Large intestine (tissue), 12 donors: ENCODE data around the gene PDPN. TPM values are rescaled to one million over a fixed set of nuclear protein-coding genes. Genes with fewer than 3 reads are reported as not detected.

Experiments
- DNase-seq, 2 donors: peaks; one replicate each; pipeline versions ENCODE4 v3.0.0 to v3.0.0-alpha.2; 2013
- H3K27ac ChIP-seq: one replicate; pipeline ENCODE4 v1.5.1; 2013; ENCODE audit warnings: low read length
- H3K27me3 ChIP-seq: 2 replicates; pipeline ENCODE4 v1.6.1; 2013; ENCODE audit warnings: low read length; ENCODE audit not compliant: control insufficient read depth, insufficient read depth
- H3K36me3 ChIP-seq: 2 replicates; pipeline ENCODE4 v1.6.1; 2013; ENCODE audit warnings: low read length; ENCODE audit not compliant: control insufficient read depth, insufficient read depth
- H3K4me1 ChIP-seq: one replicate; pipeline ENCODE4 v1.6.1; 2013; ENCODE audit warnings: low read length; ENCODE audit not compliant: control insufficient read depth, insufficient read depth
- H3K4me3 ChIP-seq: one replicate; pipeline ENCODE4 v1.5.1; 2013; ENCODE audit warnings: low read length
- H3K9me3 ChIP-seq: one replicate; pipeline ENCODE4 v1.6.1; 2013; ENCODE audit warnings: mild to moderate bottlenecking, low read depth, low read length, moderate library complexity; ENCODE audit not compliant: control insufficient read depth
- WGBS: methylation state at CpG from one replicate; pipeline ENCODE4 v1.1.5; 2013; ENCODE audit warnings: low lambda C conversion rate; ENCODE audit not compliant: insufficient coverage; 5-methylcytosine and 5-hydroxymethylcytosine counted together
- long read RNA-seq, 11 donors: transcript quantifications; one replicate each; lab custom pipeline, GENCODE V29; 2026
- polyA plus RNA-seq: library from polyadenylated mRNA; unstranded; fragments of 120-200 nt; gene quantifications from one replicate; pipeline ENCODE4 v1.2.1, GENCODE V29; 2013

PDPN gene, protein sequence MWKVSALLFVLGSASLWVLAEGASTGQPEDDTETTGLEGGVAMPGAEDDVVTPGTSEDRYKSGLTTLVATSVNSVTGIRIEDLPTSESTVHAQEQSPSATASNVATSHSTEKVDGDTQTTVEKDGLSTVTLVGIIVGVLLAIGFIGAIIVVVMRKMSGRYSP
- polyA plus RNA-seq, result 11.9 TPM
- long read RNA-seq, donor 1, result 0 reads
- long read RNA-seq, donor 2, partial matches to known transcripts, result 0 of 1 reads
- long read RNA-seq, donor 2, other reads (novel, unspliced or antisense), result 0 of 1 reads
- long read RNA-seq, donor 3, result 0 reads
- long read RNA-seq, donor 4, result 0 reads
- long read RNA-seq, donor 5, partial matches to known transcripts, result 0 of 1 reads
- long read RNA-seq, donor 5, other reads (novel, unspliced or antisense), result 0 of 1 reads
- long read RNA-seq, donor 6, partial matches to known transcripts, result 0 of 2 reads
- long read RNA-seq, donor 6, other reads (novel, unspliced or antisense), result 0 of 2 reads
- long read RNA-seq, donor 7, partial matches to known transcripts, result 0 of 5 reads
- long read RNA-seq, donor 7, other reads (novel, unspliced or antisense), result 0 of 5 reads
- long read RNA-seq, donor 8, partial matches to known transcripts, result 0 of 3 reads
- long read RNA-seq, donor 8, other reads (novel, unspliced or antisense), result 0 of 3 reads
- long read RNA-seq, donor 9, partial matches to known transcripts, result 0 of 5 reads
- long read RNA-seq, donor 9, other reads (novel, unspliced or antisense), result 0 of 5 reads
- long read RNA-seq, donor 10, partial matches to known transcripts, result 0 of 3 reads
- long read RNA-seq, donor 10, other reads (novel, unspliced or antisense), result 0 of 3 reads
- long read RNA-seq, donor 11, partial matches to known transcripts, result 0 of 3 reads
- long read RNA-seq, donor 11, other reads (novel, unspliced or antisense), result 0 of 3 reads

GRCh38 chr1:13583595-13583965 is at the start of gene PDPN:
Gene PDPN, plus strand, starts transcription at chr1:13583832. Its CDS starts 202 bp downstream, at chr1:13584034.
- no peaks in the 10 kb centered on the region for H3K36me3 ChIP-seq
- H3K9me3 ChIP-seq, result peaks cover 6% of the 10 kb centered on the region
- H3K4me1 ChIP-seq, result no peaks in the 10 kb centered on the region
- peak within 1 kb of the TSS; percentile 35 for H3K27ac ChIP-seq
- whole genome bisulfite sequencing, result no CpG with 5 or more reads among the region's 29 CpGs
- peaks cover 65% of the 10 kb centered on the region for H3K27me3 ChIP-seq
- peak; percentile 28 to 36 for DNase-seq
- peak within 1 kb of the TSS; percentile 35 for H3K4me3 ChIP-seq

- no peaks in the 10 kb centered on the region for H3K36me3 ChIP-seq
- H3K27ac ChIP-seq, result no peak overlapping the region
- H3K4me1 ChIP-seq, result no peaks in the 10 kb centered on the region
- H3K9me3 ChIP-seq, result no peaks in the 10 kb centered on the region
- H3K4me3 ChIP-seq, result no peak overlapping the region
- DNase-seq, result no peak
- WGBS, result no CpG with 5 or more reads among the region's 6 CpGs
- H3K27me3 ChIP-seq, result no peaks in the 10 kb centered on the region
Observed at GRCh38 chr1:13535227-13535626, 48.4 kb upstream of the PDPN start.

GRCh38 chr1:13536571-13536970 is 47.1 kb upstream of the PDPN start:
- Histone ChIP-seq H3K9me3 (no peaks in the 10 kb centered on the region), H3K27me3 (no peaks in the 10 kb centered on the region), H3K4me1 (no peaks in the 10 kb centered on the region), H3K36me3 (no peaks in the 10 kb centered on the region), H3K4me3 (no peak overlapping the region), H3K27ac (no peak overlapping the region)
- no peak for DNase-seq
- WGBS, result no CpG with 5 or more reads among the region's 4 CpGs

DNA sequence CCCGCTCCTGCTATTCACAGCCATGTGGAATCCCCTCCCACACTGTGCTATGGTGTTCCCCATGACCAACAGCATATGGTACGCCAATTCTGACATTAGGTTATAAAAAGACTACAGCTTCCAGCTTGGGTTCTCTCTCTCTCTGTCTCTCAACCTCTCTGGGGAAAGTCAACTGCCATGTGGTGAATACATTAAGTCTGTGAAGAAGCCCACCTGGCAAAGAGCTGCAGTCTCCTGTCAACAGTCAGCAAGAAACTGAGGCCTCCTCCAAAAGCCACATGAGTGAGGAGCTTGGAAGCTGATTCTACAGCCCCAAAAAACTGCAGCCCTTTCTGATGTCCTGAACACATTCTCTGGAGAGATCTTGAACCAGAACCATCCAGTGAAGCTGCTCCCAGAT is 44.8 kb upstream of the PDPN start:
- no peak overlapping the region for H3K27ac ChIP-seq
- H3K27me3 ChIP-seq, result no peaks in the 10 kb centered on the region
- no peaks in the 10 kb centered on the region for H3K36me3 ChIP-seq
- DNase-seq, result no peak
- H3K4me1 ChIP-seq, result no peaks in the 10 kb centered on the region
- WGBS, result no CpG with 5 or more reads among the region's 2 CpGs
- H3K9me3 ChIP-seq, result no peaks in the 10 kb centered on the region
- H3K4me3 ChIP-seq, result no peak overlapping the region

DNA sequence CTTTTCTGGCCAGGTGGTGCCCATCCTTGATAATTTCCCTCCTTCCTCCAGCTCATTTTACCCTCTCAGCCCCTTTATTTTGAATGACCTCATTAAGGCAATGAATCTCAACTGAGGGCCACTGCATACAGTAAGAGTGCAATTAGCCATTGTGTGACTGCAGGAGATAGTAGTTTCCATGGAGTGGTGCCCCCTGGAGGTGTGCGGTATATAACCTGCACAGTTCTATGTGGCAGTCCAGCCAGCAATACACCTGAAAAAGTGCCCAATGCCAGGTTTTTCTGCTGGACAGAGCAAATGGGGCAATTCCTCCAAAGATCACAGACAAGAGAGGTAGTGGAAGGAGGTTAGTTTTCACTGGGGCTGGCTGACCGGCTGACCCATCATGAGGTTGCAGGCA is 43.9 kb upstream of the PDPN start:
- H3K4me3 ChIP-seq, result no peak overlapping the region
- no peaks in the 10 kb centered on the region for H3K9me3 ChIP-seq
- no peaks in the 10 kb centered on the region for H3K36me3 ChIP-seq
- H3K27me3 ChIP-seq, result no peaks in the 10 kb centered on the region
- no peak for DNase-seq
- H3K4me1 ChIP-seq, result no peaks in the 10 kb centered on the region
- H3K27ac ChIP-seq, result no peak overlapping the region
- no CpG with 5 or more reads among the region's 2 CpGs for WGBS

GRCh38 chr1:13540866-13541265 is 42.8 kb upstream of the PDPN start:
- no peaks in the 10 kb centered on the region for H3K4me1 ChIP-seq
- H3K4me3 ChIP-seq, result no peak overlapping the region
- DNase-seq, result no peak
- H3K27me3 ChIP-seq, result no peaks in the 10 kb centered on the region
- no CpG with 5 or more reads among the region's 8 CpGs for WGBS
- no peaks in the 10 kb centered on the region for H3K9me3 ChIP-seq
- H3K27ac ChIP-seq, result no peak overlapping the region
- H3K36me3 ChIP-seq, result no peaks in the 10 kb centered on the region

GRCh38 chr1:13541435-13542215 is 42.0 kb upstream of the PDPN start:
- no peak overlapping the region for H3K27ac ChIP-seq
- 90% methylated on average over 2 of the region's 13 CpGs for WGBS

GRCh38 chr1:13543451-13544220 is 40.0 kb upstream of the PDPN start:
- Histone ChIP-seq H3K4me1 (no peaks in the 10 kb centered on the region), H3K27me3 (no peaks in the 10 kb centered on the region), H3K4me3 (no peak overlapping the region), H3K36me3 (no peaks in the 10 kb centered on the region), H3K9me3 (no peaks in the 10 kb centered on the region), H3K27ac (no peak overlapping the region)
- DNase-seq, result peak; percentile 7 to 12
- 80% methylated on average over 2 of the region's 20 CpGs for WGBS

More at GRCh38 chr1:13541435-13542215, 42.0 kb upstream of the PDPN start:
- Histone ChIP-seq H3K4me1 (no peaks in the 10 kb centered on the region), H3K36me3 (no peaks in the 10 kb centered on the region), H3K4me3 (no peak overlapping the region), H3K9me3 (no peaks in the 10 kb centered on the region), H3K27me3 (no peaks in the 10 kb centered on the region)
- no peak for DNase-seq

DNA sequence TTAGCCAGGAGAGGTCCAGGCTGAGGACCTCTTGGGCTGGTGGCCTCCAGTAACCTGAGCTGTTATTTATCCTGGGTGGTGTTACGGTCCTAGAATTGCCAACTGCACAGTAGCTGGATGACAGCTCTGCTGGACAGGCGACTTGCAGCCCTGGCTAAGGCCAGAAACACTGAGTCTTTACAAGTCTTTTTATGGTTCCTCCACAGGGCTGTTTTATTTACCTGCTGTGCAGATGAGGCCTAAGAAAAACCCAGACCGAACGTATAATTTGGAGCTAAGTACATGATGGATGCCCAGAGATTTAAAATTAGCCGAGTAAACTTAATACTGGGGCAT is 39.4 kb upstream of the PDPN start:
- no peaks in the 10 kb centered on the region for H3K36me3 ChIP-seq
- DNase-seq, result no peak
- WGBS, result no CpG with 5 or more reads among the region's 5 CpGs
- H3K9me3 ChIP-seq, result no peaks in the 10 kb centered on the region
- H3K4me1 ChIP-seq, result no peaks in the 10 kb centered on the region
- H3K27me3 ChIP-seq, result no peaks in the 10 kb centered on the region
- H3K27ac ChIP-seq, result no peak overlapping the region
- no peak overlapping the region for H3K4me3 ChIP-seq
